ENCODE data around the gene IL19.

The IL19 gene, protein sequence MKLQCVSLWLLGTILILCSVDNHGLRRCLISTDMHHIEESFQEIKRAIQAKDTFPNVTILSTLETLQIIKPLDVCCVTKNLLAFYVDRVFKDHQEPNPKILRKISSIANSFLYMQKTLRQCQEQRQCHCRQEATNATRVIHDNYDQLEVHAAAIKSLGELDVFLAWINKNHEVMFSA

DNA sequence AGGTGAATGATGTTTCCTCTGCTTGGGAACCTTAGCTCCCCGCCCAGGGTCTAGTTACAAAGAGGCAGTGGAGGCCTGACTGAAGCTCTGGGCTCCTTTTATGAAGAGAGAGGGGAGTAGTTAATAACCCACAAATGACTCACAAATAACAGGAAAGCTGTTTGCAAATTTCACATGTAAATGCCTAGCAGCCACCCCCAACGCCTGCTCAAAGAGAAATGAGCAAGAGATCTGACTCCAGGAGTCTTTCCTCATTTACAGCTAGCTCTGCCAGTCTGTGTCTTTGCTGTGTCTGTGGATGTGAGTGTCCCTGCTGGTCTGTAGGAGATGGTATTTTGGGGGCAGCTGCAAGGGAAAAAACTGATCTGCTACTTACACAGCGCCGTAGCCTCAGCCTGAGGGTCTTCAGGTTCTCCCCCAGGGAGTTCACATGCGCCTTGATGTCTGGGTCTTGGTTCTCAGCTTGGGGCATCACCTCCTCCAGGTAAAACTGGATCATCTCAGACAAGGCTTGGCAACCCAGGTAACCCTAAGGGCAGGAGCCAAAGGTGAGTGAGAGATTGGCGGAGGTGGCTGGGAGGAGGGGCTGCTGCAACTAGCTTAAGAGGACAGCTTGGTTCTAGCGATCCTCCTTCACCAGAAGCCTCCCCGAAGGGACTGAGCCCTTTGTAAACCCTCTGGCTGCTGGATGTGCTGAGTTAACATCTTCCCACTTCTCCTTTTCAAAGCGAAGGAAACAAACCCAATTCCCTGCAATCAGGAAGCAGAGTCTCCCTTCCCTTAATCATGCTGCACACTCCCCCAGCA is at the start of gene IL19:
IL19 (plus strand) TSS at position 243 of the 807 bp plus-strand sequence. CDS start 65,890 bp downstream, outside the sequence.
- peaks cover 12% of the 10 kb centered on the region for H3K4me1 ChIP-seq (ENCODE audit: control insufficient read depth, insufficient read depth, low read length)
- no peak within 1 kb of the TSS for H3K9ac ChIP-seq (ENCODE audit: low read depth, low read length)

DNA sequence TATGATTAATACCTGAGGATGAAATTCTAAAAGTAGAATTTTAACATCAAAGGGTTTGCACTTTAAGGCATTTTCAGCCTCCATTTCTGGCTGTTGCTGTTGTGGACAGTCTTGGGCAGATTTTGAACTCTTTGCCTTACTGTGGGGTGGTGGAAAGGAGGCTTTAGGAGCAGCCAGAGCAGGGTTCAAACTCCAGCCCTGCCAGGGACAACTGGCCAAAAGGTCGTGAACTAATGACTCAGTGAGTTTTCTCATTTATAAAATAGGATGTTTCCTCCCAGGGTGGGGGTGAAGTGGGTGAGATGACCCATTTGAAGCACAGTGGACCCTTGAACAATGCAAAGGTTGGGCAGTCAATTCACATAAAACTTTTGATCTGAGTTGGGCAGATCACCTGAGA is 49.1 kb upstream of the IL19 start:
- Histone ChIP-seq H3K27me3 (ENCODE audit: control insufficient read depth, insufficient read depth, low read length) (no peaks in the 10 kb centered on the region), H3K9me3 (ENCODE audit: control insufficient read depth, insufficient read depth, low read length) (no peaks in the 10 kb centered on the region), H3K4me3 (ENCODE audit: low read depth, low read length) (no peak overlapping the region), H3K36me3 (ENCODE audit: control insufficient read depth, insufficient read depth, low read length) (no peaks in the 10 kb centered on the region), H3K9ac (ENCODE audit: low read depth, low read length) (no peak overlapping the region), H3K4me1 (ENCODE audit: control insufficient read depth, insufficient read depth, low read length) (peaks cover 19% of the 10 kb centered on the region)

More for the DNA sequence above, at the start of gene IL19:
- Histone ChIP-seq H3K27me3 (ENCODE audit: control insufficient read depth, insufficient read depth, low read length) (peaks cover 13% of the 10 kb centered on the region), H3K4me3 (ENCODE audit: low read depth, low read length) (peak within 1 kb of the TSS; percentile 24), H3K9me3 (ENCODE audit: control insufficient read depth, insufficient read depth, low read length) (no peaks in the 10 kb centered on the region), H3K36me3 (ENCODE audit: control insufficient read depth, insufficient read depth, low read length) (no peaks in the 10 kb centered on the region)

DNA sequence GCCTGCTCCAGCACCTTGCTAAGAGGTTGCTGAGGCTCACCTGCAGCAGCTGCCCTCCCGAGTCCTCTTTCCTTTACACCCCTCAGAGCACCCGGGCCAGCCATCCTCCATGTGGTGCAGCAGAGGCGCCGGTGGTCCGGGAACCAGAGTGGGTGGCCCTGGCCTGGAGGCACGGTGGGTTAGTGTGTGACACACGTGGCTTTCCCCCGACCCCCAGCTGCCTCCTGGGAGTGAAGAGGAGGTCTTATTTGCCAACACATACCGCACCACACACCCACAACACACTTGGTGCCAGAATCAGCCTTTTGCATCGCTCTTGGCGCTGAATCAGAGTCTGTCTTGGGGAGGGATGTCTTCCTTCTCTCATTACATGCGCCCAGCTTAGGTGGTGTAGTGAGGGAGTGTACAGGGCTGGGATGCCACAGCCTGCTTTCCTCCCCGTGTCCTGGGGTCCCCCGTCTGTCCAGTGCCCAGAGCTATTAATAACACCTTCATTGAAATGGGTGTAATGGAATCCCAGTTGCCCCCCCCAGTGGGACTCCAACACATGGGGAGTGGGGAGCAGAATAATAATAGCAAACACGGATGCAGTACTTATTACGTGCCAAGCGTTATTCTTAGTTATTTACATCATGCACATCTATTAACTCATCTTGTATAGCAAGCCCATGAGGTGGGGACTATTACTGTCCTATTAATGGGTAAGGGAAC is 47.7 kb upstream of the IL19 start:
- Histone ChIP-seq H3K4me3 (ENCODE audit: low read depth, low read length) (no peak overlapping the region), H3K36me3 (ENCODE audit: control insufficient read depth, insufficient read depth, low read length) (no peaks in the 10 kb centered on the region), H3K9me3 (ENCODE audit: control insufficient read depth, insufficient read depth, low read length) (no peaks in the 10 kb centered on the region), H3K27me3 (ENCODE audit: control insufficient read depth, insufficient read depth, low read length) (no peaks in the 10 kb centered on the region), H3K9ac (ENCODE audit: low read depth, low read length) (no peak overlapping the region), H3K4me1 (ENCODE audit: control insufficient read depth, insufficient read depth, low read length) (peaks cover 19% of the 10 kb centered on the region)

DNA sequence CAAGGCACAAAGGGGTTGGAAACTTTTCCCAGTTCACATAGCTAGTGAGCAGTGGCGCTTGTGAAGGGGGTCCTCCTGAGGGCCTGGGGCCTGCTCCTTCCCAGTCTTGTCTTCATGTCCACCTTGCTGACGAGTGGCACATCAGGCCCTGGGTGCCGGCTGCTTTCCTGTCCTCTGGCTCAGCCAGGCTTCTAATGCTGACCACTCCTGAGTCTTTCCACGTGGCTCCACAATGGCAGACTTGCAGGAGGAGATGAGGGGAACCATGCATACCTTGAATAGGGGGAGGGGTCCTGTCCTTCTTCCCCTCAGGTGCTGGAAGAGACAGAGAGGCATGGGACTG is 47.1 kb upstream of the IL19 start:
- Histone ChIP-seq H3K4me3 (ENCODE audit: low read depth, low read length) (no peak overlapping the region), H3K27me3 (ENCODE audit: control insufficient read depth, insufficient read depth, low read length) (no peaks in the 10 kb centered on the region), H3K9me3 (ENCODE audit: control insufficient read depth, insufficient read depth, low read length) (no peaks in the 10 kb centered on the region), H3K9ac (ENCODE audit: low read depth, low read length) (no peak overlapping the region), H3K4me1 (ENCODE audit: control insufficient read depth, insufficient read depth, low read length) (peaks cover 19% of the 10 kb centered on the region), H3K36me3 (ENCODE audit: control insufficient read depth, insufficient read depth, low read length) (no peaks in the 10 kb centered on the region)

DNA sequence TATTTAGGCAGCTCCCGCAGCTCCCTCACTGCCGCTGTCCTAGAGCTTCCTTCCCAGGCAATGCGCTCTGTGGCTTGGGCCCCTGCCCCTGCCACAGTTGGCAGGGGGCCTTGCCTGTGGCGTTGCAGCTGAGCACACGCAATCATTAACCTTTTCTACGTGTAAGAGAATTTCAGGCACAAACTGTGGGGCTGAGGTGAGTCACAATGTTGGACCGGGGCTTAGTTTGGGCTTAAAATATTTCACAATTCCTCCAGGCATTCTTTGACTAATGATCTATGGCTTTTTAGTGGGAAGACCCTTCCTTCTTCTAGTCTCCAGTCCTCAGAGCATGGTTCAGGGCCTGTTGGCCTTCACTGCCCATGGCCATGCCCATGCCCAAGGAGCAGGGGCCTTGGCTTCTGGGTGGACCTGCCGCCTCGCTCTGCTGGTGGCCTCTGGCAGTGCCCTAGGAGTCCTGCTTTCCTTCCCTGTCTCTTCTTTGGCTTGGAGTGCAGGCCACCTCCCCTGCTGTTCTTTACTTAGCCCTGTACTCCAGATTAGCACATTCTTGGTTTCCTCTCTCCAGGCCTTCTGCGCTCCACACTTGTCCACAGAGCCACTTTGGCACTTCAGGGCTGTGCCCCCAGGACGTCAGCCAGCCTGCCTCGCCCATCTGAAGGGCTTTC is 46.6 kb upstream of the IL19 start:
- H3K4me3 ChIP-seq (ENCODE audit: low read depth, low read length): no peak overlapping the region
- no peaks in the 10 kb centered on the region for H3K9me3 ChIP-seq (ENCODE audit: control insufficient read depth, insufficient read depth, low read length)
- H3K4me1 ChIP-seq (ENCODE audit: control insufficient read depth, insufficient read depth, low read length): peaks cover 19% of the 10 kb centered on the region
- no peaks in the 10 kb centered on the region for H3K27me3 ChIP-seq (ENCODE audit: control insufficient read depth, insufficient read depth, low read length)
- H3K9ac ChIP-seq (ENCODE audit: low read depth, low read length): no peak overlapping the region
- peaks cover under 1% of the 10 kb centered on the region for H3K36me3 ChIP-seq (ENCODE audit: control insufficient read depth, insufficient read depth, low read length)

DNA sequence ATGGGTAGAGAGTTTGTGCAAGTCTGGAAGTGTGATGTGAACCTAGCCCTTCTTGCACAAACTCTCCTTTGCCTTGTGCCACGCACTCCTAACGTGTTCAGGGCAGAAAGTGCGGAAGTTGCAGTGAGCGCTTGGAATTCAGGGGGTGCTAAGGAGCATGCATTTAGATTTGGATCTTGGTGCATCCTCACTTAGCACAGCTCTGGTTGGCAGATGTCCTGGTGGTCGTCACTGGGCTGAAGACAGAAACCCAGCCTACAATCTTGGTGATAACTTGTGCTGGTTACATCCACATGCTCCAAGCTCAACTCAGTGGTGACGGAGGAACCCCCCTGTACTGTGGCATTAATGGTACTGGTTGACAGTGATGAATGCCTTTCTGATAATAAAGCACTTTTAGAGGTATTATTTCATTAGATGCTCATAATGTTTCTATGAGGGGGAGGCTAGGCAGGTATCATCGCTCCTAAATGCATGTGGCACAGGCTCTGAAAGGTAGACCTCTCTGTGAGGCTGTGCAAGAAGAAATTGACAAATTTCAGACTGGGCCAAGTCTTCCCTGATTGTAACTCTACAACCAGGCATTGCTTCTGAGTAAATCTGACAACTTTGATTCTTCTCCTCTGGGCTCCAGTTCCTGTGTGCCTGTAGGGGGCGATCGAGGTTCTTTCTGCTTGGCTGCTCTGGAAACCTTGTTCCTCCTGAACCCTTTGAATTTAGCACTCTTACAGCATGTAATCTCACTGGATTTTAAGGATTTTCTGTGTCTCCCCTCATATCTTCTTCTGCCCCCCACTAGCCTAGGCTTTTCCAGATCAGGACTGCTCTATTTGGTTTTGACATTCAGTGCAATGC is 45.2 kb upstream of the IL19 start:
- no peak overlapping the region for H3K9ac ChIP-seq (ENCODE audit: low read depth, low read length)
- peaks cover 11% of the 10 kb centered on the region for H3K36me3 ChIP-seq (ENCODE audit: control insufficient read depth, insufficient read depth, low read length)
- no peaks in the 10 kb centered on the region for H3K27me3 ChIP-seq (ENCODE audit: control insufficient read depth, insufficient read depth, low read length)
- H3K4me3 ChIP-seq (ENCODE audit: low read depth, low read length): no peak overlapping the region
- H3K4me1 ChIP-seq (ENCODE audit: control insufficient read depth, insufficient read depth, low read length): peaks cover 19% of the 10 kb centered on the region
- no peaks in the 10 kb centered on the region for H3K9me3 ChIP-seq (ENCODE audit: control insufficient read depth, insufficient read depth, low read length)

DNA sequence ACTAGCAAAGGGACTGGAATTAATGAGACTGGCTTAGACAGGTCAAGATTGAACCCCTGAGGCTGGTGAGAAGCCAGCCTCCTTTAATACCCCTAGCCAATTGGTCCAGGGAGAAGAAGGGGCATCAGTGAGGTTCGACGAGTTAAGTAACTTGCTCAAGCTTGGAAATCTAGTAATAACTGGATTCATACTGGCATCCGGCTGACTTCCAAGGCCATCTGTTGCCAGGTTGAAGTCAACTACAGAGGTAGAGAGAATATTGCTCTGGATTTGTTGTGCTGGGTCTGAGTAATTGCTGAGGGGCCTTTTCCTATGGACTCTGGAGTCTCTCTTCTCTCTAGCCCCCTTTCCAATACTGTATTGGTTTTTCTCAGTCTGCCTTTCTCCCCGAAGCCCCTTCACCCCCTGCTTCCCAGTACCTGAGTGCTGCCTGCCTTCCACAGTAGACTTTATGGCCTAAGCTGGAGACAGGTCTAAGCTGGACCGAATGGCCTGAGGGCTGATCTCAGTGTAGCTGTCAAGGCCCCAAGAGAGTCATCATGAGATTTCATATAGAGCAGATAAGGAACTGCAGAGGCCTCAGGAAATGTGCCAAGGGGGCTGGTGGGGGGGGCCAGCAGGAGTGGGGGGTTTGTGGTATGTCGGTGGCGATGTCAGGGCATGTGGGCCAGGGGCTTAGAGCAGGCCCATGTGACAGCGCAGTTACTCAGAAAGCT is 42.4 kb upstream of the IL19 start:
- no peak overlapping the region for H3K9ac ChIP-seq (ENCODE audit: low read depth, low read length)
- peaks cover 37% of the 10 kb centered on the region for H3K36me3 ChIP-seq (ENCODE audit: control insufficient read depth, insufficient read depth, low read length)
- H3K4me1 ChIP-seq (ENCODE audit: control insufficient read depth, insufficient read depth, low read length): peaks cover 15% of the 10 kb centered on the region
- no peaks in the 10 kb centered on the region for H3K27me3 ChIP-seq (ENCODE audit: control insufficient read depth, insufficient read depth, low read length)
- H3K4me3 ChIP-seq (ENCODE audit: low read depth, low read length): no peak overlapping the region
- no peaks in the 10 kb centered on the region for H3K9me3 ChIP-seq (ENCODE audit: control insufficient read depth, insufficient read depth, low read length)

DNA sequence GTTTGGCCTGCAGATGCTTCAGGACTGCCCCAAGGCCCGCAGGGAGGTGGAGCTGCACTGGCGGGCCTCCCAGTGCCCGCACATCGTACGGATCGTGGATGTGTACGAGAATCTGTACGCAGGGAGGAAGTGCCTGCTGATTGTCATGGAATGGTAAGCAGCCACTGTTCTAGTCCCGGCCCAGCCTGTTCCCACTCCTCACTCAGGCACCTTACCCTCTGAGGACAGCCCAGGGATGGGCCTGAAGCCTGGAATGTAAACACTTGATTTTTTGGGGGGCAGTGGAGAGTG is 41.9 kb upstream of the IL19 start:
- H3K36me3 ChIP-seq (ENCODE audit: control insufficient read depth, insufficient read depth, low read length): peaks cover 38% of the 10 kb centered on the region
- no peaks in the 10 kb centered on the region for H3K27me3 ChIP-seq (ENCODE audit: control insufficient read depth, insufficient read depth, low read length)
- no peaks in the 10 kb centered on the region for H3K9me3 ChIP-seq (ENCODE audit: control insufficient read depth, insufficient read depth, low read length)
- H3K4me1 ChIP-seq (ENCODE audit: control insufficient read depth, insufficient read depth, low read length): peaks cover 10% of the 10 kb centered on the region
- no peak overlapping the region for H3K4me3 ChIP-seq (ENCODE audit: low read depth, low read length)
- no peak overlapping the region for H3K9ac ChIP-seq (ENCODE audit: low read depth, low read length)

DNA sequence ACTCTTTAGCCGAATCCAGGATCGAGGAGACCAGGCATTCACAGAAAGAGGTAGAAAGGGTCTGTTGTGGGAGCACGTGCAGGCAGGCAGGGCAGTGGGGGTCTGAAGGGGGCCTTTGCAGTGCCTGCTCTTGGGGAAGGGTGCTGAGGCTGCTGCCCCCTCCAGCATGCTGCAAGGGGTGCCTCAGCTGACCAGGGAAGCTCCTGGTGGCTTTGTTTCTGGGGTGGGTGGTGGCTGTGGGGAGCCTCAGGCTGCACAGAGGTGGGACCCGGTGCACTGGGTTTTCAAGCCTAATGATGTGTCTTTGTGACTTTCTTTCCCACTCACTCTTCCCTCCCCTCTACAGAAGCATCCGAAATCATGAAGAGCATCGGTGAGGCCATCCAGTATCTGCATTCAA is 41.5 kb upstream of the IL19 start:
- H3K36me3 ChIP-seq (ENCODE audit: control insufficient read depth, insufficient read depth, low read length): peaks cover 38% of the 10 kb centered on the region
- no peak overlapping the region for H3K9ac ChIP-seq (ENCODE audit: low read depth, low read length)

DNA sequence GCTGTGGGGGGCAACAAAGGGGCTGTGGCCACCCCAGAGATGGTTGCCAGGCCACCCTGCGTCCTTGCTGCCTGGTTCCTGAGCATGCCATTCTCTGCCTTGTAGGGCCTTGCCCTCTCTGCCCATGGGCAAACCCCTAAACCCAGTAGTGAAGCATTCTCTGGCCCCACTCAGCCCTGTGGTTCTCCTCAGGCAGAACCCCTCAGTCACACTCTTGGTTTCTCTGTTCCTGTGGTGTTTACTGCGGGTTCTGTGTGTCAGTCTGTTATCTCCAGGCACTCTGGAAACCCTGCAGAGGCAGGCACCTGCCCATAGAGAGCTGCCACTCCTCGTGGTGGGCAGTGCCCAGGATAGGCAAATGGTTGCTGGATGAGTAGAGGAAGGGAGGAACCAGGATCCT is 41.1 kb upstream of the IL19 start:
- H3K9ac ChIP-seq (ENCODE audit: low read depth, low read length): no peak overlapping the region
- H3K4me3 ChIP-seq (ENCODE audit: low read depth, low read length): no peak overlapping the region
- H3K36me3 ChIP-seq (ENCODE audit: control insufficient read depth, insufficient read depth, low read length): peaks cover 38% of the 10 kb centered on the region
- H3K27me3 ChIP-seq (ENCODE audit: control insufficient read depth, insufficient read depth, low read length): no peaks in the 10 kb centered on the region
- H3K9me3 ChIP-seq (ENCODE audit: control insufficient read depth, insufficient read depth, low read length): no peaks in the 10 kb centered on the region
- peaks cover 3% of the 10 kb centered on the region for H3K4me1 ChIP-seq (ENCODE audit: control insufficient read depth, insufficient read depth, low read length)

More for the DNA sequence above, 41.5 kb upstream of the IL19 start:
- Histone ChIP-seq H3K4me3 (ENCODE audit: low read depth, low read length) (no peak overlapping the region), H3K27me3 (ENCODE audit: control insufficient read depth, insufficient read depth, low read length) (no peaks in the 10 kb centered on the region), H3K9me3 (ENCODE audit: control insufficient read depth, insufficient read depth, low read length) (no peaks in the 10 kb centered on the region), H3K4me1 (ENCODE audit: control insufficient read depth, insufficient read depth, low read length) (peaks cover 6% of the 10 kb centered on the region)

DNA sequence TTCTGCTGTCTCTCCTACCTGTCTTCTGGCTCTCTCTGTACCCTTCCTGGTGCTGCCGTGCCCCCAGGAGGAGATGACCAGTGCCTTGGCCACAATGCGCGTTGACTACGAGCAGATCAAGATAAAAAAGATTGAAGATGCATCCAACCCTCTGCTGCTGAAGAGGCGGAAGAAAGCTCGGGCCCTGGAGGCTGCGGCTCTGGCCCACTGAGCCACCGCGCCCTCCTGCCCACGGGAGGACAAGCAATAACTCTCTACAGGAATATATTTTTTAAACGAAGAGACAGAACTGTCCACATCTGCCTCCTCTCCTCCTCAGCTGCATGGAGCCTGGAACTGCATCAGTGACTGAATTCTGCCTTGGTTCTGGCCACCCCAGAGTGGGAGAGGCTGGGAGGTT is 38.1 kb upstream of the IL19 start:
- Histone ChIP-seq H3K9ac (ENCODE audit: low read depth, low read length) (no peak overlapping the region), H3K4me1 (ENCODE audit: control insufficient read depth, insufficient read depth, low read length) (no peaks in the 10 kb centered on the region), H3K9me3 (ENCODE audit: control insufficient read depth, insufficient read depth, low read length) (no peaks in the 10 kb centered on the region), H3K27me3 (ENCODE audit: control insufficient read depth, insufficient read depth, low read length) (no peaks in the 10 kb centered on the region), H3K4me3 (ENCODE audit: low read depth, low read length) (no peak overlapping the region), H3K36me3 (ENCODE audit: control insufficient read depth, insufficient read depth, low read length) (peaks cover 41% of the 10 kb centered on the region)
